A549 (cell line): Measurements from ENCODE around the gene CLIP2. TPM values are rescaled to one million over a fixed set of nuclear protein-coding genes. Genes with fewer than 3 reads are reported as not detected.
A peak's percentile ranks its signal among the peaks of the same experiment; 100 is the strongest.
"Not testable (repeated sequence)": the region's sequence is repeated elsewhere in the genome, so short reads cannot be mapped to it uniquely, and the experiment has no call there.

Source experiments
- ATAC-seq, 2 experiments: fragments of 200-7000 bp in 1 of 2; fragments of >200 bp in 1 of 2; cut with Nextera tagmentation in 1 of 2; cut with Tn5 transposase in 1 of 2; 3 replicates each; pipeline versions ENCODE4 v1.8.0 to v1.9.1; 2018 to 2020; ENCODE audit warnings: mild to moderate bottlenecking in 1 of 2, moderate library complexity in 1 of 2
- CTCF ChIA-PET: fragments of 300-600 bp; sonication (Branson Sonifier 250); formaldehyde crosslinking; extraction: SDS; loops from one replicate; lab custom pipeline; 2021; ENCODE audit warnings: antibody characterized with exemption, inconsistent platforms; lab: Yijun Ruan, JAX
- POLR2A ChIA-PET: fragments of 350-600 bp; formaldehyde crosslinking; extraction: SDS; loops from one replicate; lab custom pipeline; 2021; ENCODE audit warnings: antibody characterized with exemption, inconsistent platforms; lab: Yijun Ruan, JAX
- DNase-seq, 2 experiments: peaks; one replicate each; pipeline versions ENCODE4 v3.0.0 to v3.0.0-alpha.2; 2011 to 2016; ENCODE audit warnings: low read depth in 1 of 2, low spot score in 1 of 2
- FAIRE-seq: peaks from 2 replicates; lab custom pipeline; 2011; peaks lifted over from hg19 to GRCh38; lab: Jason Lieb, UNC
- H3K27ac ChIP-seq, 2 experiments: fragments of >200 bp; sonication (Bioruptor Twin); formaldehyde crosslinking; 3 replicates each; pipeline ENCODE4 v1.5.1; 2016 to 2017
- H3K4me1 ChIP-seq: fragments of >200 bp; sonication (Bioruptor Twin); formaldehyde crosslinking; 3 replicates; pipeline ENCODE4 v1.6.1; 2016
- H3K4me2 ChIP-seq: fragments of >200 bp; sonication (Bioruptor Twin); formaldehyde crosslinking; 3 replicates; pipeline ENCODE4 v1.6.1; 2016
- H3K4me3 ChIP-seq: fragments of >200 bp; sonication (Bioruptor Twin); formaldehyde crosslinking; 3 replicates; pipeline ENCODE4 v1.5.1; 2016
- H3K9me3 ChIP-seq: fragments of >200 bp; sonication (Bioruptor Twin); formaldehyde crosslinking; 3 replicates; pipeline ENCODE4 v1.6.1; 2016
- ATOH8 ChIP-seq: fragments of 250-450 bp; sonication (Bioruptor Pico); IDR thresholded peaks from 2 replicates; pipeline ENCODE4 v1.5.0; 2020; ENCODE audit warnings: low read depth, mild to moderate bottlenecking, moderate library complexity
- CEBPB ChIP-seq, 2 experiments: fragments of >200 bp in 1 of 2; sonication (Bioruptor Twin) in 1 of 2; formaldehyde crosslinking in 1 of 2; IDR thresholded peaks; 2 replicates each; pipeline ENCODE4 v1.6.1; 2012 to 2016
- CHD2 ChIP-seq: fragments of 150-350 bp; IDR thresholded peaks from 2 replicates; pipeline ENCODE4 v1.6.1; 2014; ENCODE audit warnings: low read length; ENCODE audit not compliant: partially characterized antibody
- CHD4 ChIP-seq: fragments of 200-600 bp; sonication (generic); IDR thresholded peaks from 2 replicates; pipeline ENCODE4 v1.6.1; 2016; ENCODE audit warnings: antibody characterized with exemption, mild to moderate bottlenecking, borderline replicate concordance
- EP300 ChIP-seq, 2 experiments: fragments of >200 bp; sonication (Bioruptor Twin); formaldehyde crosslinking; IDR thresholded peaks; 2 replicates in 1 of 2; 3 replicates in 1 of 2; pipeline ENCODE4 v1.6.1; 2016 to 2017
- ESRRA ChIP-seq: fragments of 150-350 bp; IDR thresholded peaks from 2 replicates; pipeline ENCODE4 v1.6.1; 2014; ENCODE audit warnings: mild to moderate bottlenecking, low read length, borderline replicate concordance
- HOXA7 ChIP-seq: fragments of 250-450 bp; sonication (Bioruptor Pico); IDR thresholded peaks from 2 replicates; pipeline ENCODE4 v1.5.0; 2020; ENCODE audit warnings: mild to moderate bottlenecking, moderate library complexity
- HOXB13 ChIP-seq: fragments of 250-450 bp; sonication (Bioruptor Pico); IDR thresholded peaks from 2 replicates; pipeline ENCODE4 v1.5.0; 2020; ENCODE audit warnings: low read depth, mild to moderate bottlenecking, moderate library complexity
- KDM5A ChIP-seq: fragments of 200-600 bp; sonication (generic); IDR thresholded peaks from 2 replicates; pipeline ENCODE4 v1.6.1; 2016; ENCODE audit warnings: antibody characterized with exemption, mild to moderate bottlenecking
- MAX ChIP-seq: IDR thresholded peaks from 2 replicates; pipeline ENCODE4 v1.6.1; 2012
- RARB ChIP-seq: fragments of 250-450 bp; sonication (Bioruptor Pico); IDR thresholded peaks from 2 replicates; pipeline ENCODE4 v1.8.0; 2021; ENCODE audit warnings: mild to moderate bottlenecking, moderate library complexity
- ZC3H11A ChIP-seq: fragments of 450-650 bp; IDR thresholded peaks from 2 replicates; pipeline ENCODE4 v1.6.1; 2014; ENCODE audit warnings: antibody characterized with exemption, mild to moderate bottlenecking
- WGBS: methylation state at CpG from one replicate; pipeline ENCODE4 v1.1.6; 2017; ENCODE audit errors: missing lambda C conversion rate; 5-methylcytosine and 5-hydroxymethylcytosine counted together
- polyA plus RNA-seq, 4 experiments: library from polyadenylated mRNA; depleted of rRNA in 3 of 4; stranded (reverse); fragments of >200 nt; fragmentation: RNase III in 1 of 4; extraction: RNeasy Plus Mini Kit Qiagen cat#74134 plus additional on column Dnase treatment in 1 of 4; gene quantifications; 2 replicates in 3 of 4; 3 replicates in 1 of 4; pipeline ENCODE4 v1.2.3, GENCODE V29; 2011 to 2017
- TF ChIP-seq, protein P1 (sequence below): fragments of >200 bp; sonication (Bioruptor Twin); formaldehyde crosslinking; IDR thresholded peaks from 2 replicates; pipeline ENCODE4 v1.6.1; 2016

Gene CLIP2
- polyA plus RNA-seq, 2 of the 4 experiments (the other 2 are of a cell fraction): 3.7 to 17.0 TPM

- CTCF ChIA-PET: no interaction called here
- no peak for ATAC-seq
Measured at GRCh38 chr7:74424291-74424880, 135.2 kb downstream of the CLIP2 start.

DNA sequence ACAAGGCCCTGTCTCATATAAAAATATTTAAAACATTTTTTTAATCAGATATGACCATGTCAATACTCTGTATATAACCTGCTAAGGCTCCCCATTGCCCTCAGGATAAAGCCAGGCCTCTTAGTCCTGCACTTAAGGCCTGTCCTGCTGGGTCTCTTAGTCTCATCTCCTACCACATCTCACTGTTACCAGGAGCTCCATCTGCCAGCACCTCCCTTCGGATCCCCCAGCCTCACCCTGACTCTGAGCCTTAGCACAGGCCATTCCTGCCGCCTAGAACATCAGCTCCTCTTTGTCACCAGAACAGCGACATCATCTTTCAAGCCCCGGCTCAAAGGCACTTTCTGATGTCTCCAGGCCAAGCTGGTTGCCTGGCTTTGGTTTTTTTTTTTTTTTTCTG lies 138.8 kb downstream of the CLIP2 start:
- no peak overlapping the region for H3K4me3 ChIP-seq
- no peak for DNase-seq
- H3K27ac ChIP-seq: peak overlapping the region in 1 of 2 experiments; percentile 63; a peak in 3 of 6 replicates
- ChIA-PET CTCF (interaction anchor here (0.6 to 6.8 kb wide), 7 partner anchors 11 to 150 kb away, joined by 3 to 49 read pairs (median 5); no protein-coding TSS in a partner anchor), POLR2A (no interaction called here)
- WGBS: 87% methylated on average over 4 of the region's 4 CpGs
- H3K9me3 ChIP-seq: no peaks in the 10 kb centered on the region
- TF ChIP-seq ZC3H11A (no peak), HOXB13 (no peak), RARB (no peak), MAX (no peak), CHD2 (no peak), ESRRA (no peak), CHD4 (no peak), ATOH8 (CRISPR knock-in tag) (no peak), EP300 (IDR thresholded peaks at IDR 0.05) (no peak)
- peaks cover 21% of the 10 kb centered on the region for H3K4me1 ChIP-seq
- FAIRE-seq: no peak
- ATAC-seq: no peak
- H3K4me2 ChIP-seq: no peak overlapping the region

More at GRCh38 chr7:74424291-74424880, 135.2 kb downstream of the CLIP2 start:
- Histone ChIP-seq H3K9me3 (no peaks in the 10 kb centered on the region), H3K4me3 (no peak overlapping the region), H3K4me2 (no peak overlapping the region)
- 87% methylated on average over 10 of the region's 10 CpGs for WGBS
- no peak for DNase-seq
- POLR2A ChIA-PET: no interaction called here
- no peak for TF ChIP-seq CHD2
- TF ChIP-seq, all 56 proteins: peak for 0
- peaks cover 10% of the 10 kb centered on the region for H3K4me1 ChIP-seq
- peak overlapping the region in 1 of 2 experiments; percentile 42; a peak in 2 of 6 replicates for H3K27ac ChIP-seq
- FAIRE-seq: no peak

DNA sequence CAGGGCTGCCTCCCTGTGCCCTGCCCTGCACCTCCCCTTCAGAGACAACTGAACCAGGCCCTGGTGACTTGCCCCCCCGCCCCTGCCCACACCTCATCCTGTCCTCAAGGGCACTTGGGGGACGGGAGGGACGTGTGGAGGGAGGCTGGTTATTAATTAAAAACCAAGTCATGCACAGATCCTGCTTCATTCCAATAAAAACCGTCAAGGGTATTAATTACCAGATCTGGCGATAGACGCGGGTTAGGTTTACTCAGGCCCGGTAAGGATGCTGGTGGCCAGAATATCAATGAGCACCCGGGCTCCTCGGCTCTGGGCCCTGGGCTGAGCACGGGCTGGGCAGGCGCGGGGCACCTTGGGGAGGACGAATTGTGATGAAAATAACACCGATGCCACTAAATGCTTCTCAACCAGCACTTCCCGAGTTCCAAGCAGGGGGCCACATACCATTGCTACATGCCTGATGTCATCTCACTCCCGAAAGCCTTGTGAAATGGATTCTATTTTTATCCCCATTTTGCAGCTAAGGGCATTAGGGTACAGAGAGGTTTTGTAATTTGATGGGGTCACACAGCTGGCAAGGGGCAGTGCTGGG lies 140.0 kb downstream of the CLIP2 start:
- 43% methylated on average over 17 of the region's 17 CpGs for WGBS
- ATAC-seq (peak; percentile 61 to 67), FAIRE-seq (no peak), DNase-seq (peak in 1 of 2 experiments; percentile 64)
- no peaks in the 10 kb centered on the region for H3K9me3 ChIP-seq
- H3K4me1 ChIP-seq: peaks cover 21% of the 10 kb centered on the region
- H3K27ac ChIP-seq: peak overlapping the region; percentile 69 to 80
- TF ChIP-seq HOXB13: peak; percentile 31; the same call in 1 of the 2 replicates
- TF ChIP-seq HOXA7 (CRISPR knock-in tag): no peak
- TF ChIP-seq KDM5A: no peak
- TF ChIP-seq, protein P1, sequence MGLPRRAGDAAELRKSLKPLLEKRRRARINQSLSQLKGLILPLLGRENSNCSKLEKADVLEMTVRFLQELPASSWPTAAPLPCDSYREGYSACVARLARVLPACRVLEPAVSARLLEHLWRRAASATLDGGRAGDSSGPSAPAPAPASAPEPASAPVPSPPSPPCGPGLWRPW: peak; percentile 32; the same call in 1 of the 2 replicates
- TF ChIP-seq CEBPB (IDR thresholded peaks at IDR 0.05): peak in 1 of 2 experiments; percentile 52; a peak in 1 of 4 replicates
- ChIA-PET POLR2A (no interaction called here), CTCF (interaction anchor here (0.6 to 6.8 kb wide), 12 partner anchors 9 to 1335 kb away, joined by 3 to 49 read pairs (median 4); no protein-coding TSS in a partner anchor)
- H3K4me2 ChIP-seq: peak overlapping the region; percentile 78
- H3K4me3 ChIP-seq: no peak overlapping the region

DNA sequence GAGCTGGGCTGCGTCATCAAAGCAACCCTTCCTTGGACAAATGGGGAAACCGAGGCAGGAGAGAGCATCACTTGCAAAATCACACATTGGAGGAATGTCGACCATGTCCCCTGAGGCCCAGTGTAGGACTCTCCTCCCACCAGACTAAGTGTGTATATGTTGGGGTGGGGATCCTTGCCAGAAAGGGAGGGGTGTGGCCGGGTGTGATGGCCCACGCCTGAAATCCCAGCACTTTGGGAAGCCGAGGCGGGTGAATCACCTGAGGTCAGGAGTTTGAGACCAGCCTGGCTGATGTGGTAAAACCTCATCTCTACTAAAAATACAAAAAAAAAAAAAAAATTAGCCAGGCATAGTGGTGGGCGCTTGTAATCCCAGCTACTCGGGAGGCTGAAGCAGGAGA lies 141.2 kb downstream of the CLIP2 start:
- 69% methylated on average over 7 of the region's 9 CpGs for WGBS
- DNase-seq, H3K4me2 ChIP-seq, FAIRE-seq, POLR2A ChIA-PET, H3K9me3 ChIP-seq, H3K4me3 ChIP-seq, ATAC-seq: not testable (repeated sequence)
- H3K27ac ChIP-seq: peak overlapping the region; percentile 33 to 80; a peak in 5 of 6 replicates
- CTCF ChIA-PET: interaction anchor here (1.2 to 6.8 kb wide), 4 partner anchors 10 to 29 kb away, joined by 3 to 49 read pairs (median 4); no protein-coding TSS in a partner anchor
- H3K4me1 ChIP-seq: peaks cover 27% of the 10 kb centered on the region
